K562 (cell line): ENCODE results near the gene SPOCD1. TPM values are rescaled to one million over a fixed set of nuclear protein-coding genes. Genes with fewer than 3 reads are reported as not detected.
A peak's percentile ranks its signal among the peaks of the same experiment; 100 is the strongest.

Source experiments
- HCFC1 ChIP-seq: IDR thresholded peaks from 2 replicates; pipeline ENCODE4 v1.6.1; 2012; ENCODE audit warnings: low read depth, low read length, improper control_type of control experiment
- PHF21A ChIP-seq: fragments of 450-650 bp; IDR thresholded peaks from 2 replicates; pipeline ENCODE4 v1.6.1; 2017; ENCODE audit warnings: low read depth, borderline replicate concordance
- POLR2G ChIP-seq: fragments of 200-400 bp; formaldehyde crosslinking; IDR thresholded peaks from 2 replicates; pipeline ENCODE4 v1.6.1; 2017; ENCODE audit warnings: low read depth, mild to moderate bottlenecking, antibody characterized with exemption, low read length, moderate library complexity
- TCF7 ChIP-seq: sonication (generic); IDR thresholded peaks from 2 replicates; pipeline ENCODE4 v1.6.1; 2016; ENCODE audit warnings: antibody characterized with exemption, borderline replicate concordance
- XRCC4 ChIP-seq: IDR thresholded peaks from one replicate; pipeline ENCODE4 v1.6.1; 2011; ENCODE audit not compliant: insufficient read depth, insufficient read length; ENCODE audit errors: extremely low read depth
- polyA plus RNA-seq, 8 experiments: library from polyadenylated mRNA; depleted of rRNA in 4 of 8; stranded (reverse) in 5 of 8; unstranded in 3 of 8; fragments of >200 nt; fragmentation: Nextera tagmentation in 2 of 8; fragmentation: Illumina TruSeq in 1 of 8; extraction: Ambion mirVana in 2 of 8; extraction: Trizol in 1 of 8; gene quantifications; 2 replicates each; pipeline versions ENCODE4 v1.2.1 to v1.2.3, GENCODE V29; 2011 to 2014; ENCODE audit warnings: inconsistent platforms in 1 of 8, missing spikeins in 1 of 8
- total RNA-seq, 7 experiments: library from RNA; depleted of rRNA in 6 of 7; stranded (reverse); fragments of >200 nt in 6 of 7; fragmentation: Illumina TruSeq in 2 of 7; extraction: Trizol in 2 of 7; gene quantifications; 2 replicates each; pipeline versions ENCODE4 v1.2.1 to v1.2.3, GENCODE V29; 2011 to 2021; ENCODE audit warnings: low replicate concordance in 1 of 7
- TF ChIP-seq, protein P1 (sequence below): sonication (generic); formaldehyde crosslinking; IDR thresholded peaks from 2 replicates; pipeline ENCODE4 v1.4.0; 2020; ENCODE audit warnings: mild to moderate bottlenecking, missing genetic modification reagents
- TF ChIP-seq, protein P2 (sequence below): IDR thresholded peaks from 2 replicates; pipeline ENCODE4 v1.6.1; 2011; ENCODE audit warnings: borderline replicate concordance, low read depth, mild to moderate bottlenecking, moderate library complexity, low read length; ENCODE audit not compliant: insufficient read depth, poor library complexity, severe bottlenecking
- TF ChIP-seq, protein P3 (sequence below): sonication (generic); formaldehyde crosslinking; IDR thresholded peaks from 2 replicates; pipeline ENCODE4 v1.8.1; 2023; ENCODE audit warnings: mild to moderate bottlenecking, missing genetic modification reagents
- TF ChIP-seq, protein P4 (sequence below): fragments of 250-450 bp; sonication (Bioruptor Pico); IDR thresholded peaks from 2 replicates; pipeline ENCODE4 v1.5.0; 2021; ENCODE audit warnings: mild to moderate bottlenecking, borderline replicate concordance
- TF ChIP-seq, protein P5 (sequence below): fragments of 250-450 bp; sonication (Bioruptor Pico); IDR thresholded peaks from 2 replicates; pipeline ENCODE4 v1.4.0; 2020

Gene SPOCD1
- total and polyA plus RNA-seq, 9 of the 15 experiments (the other 6 are each of a cell fraction or from before 2014, with no cell fraction given), result 0.03 to 0.71 (median 0.26) TPM; not detected in 1

DNA sequence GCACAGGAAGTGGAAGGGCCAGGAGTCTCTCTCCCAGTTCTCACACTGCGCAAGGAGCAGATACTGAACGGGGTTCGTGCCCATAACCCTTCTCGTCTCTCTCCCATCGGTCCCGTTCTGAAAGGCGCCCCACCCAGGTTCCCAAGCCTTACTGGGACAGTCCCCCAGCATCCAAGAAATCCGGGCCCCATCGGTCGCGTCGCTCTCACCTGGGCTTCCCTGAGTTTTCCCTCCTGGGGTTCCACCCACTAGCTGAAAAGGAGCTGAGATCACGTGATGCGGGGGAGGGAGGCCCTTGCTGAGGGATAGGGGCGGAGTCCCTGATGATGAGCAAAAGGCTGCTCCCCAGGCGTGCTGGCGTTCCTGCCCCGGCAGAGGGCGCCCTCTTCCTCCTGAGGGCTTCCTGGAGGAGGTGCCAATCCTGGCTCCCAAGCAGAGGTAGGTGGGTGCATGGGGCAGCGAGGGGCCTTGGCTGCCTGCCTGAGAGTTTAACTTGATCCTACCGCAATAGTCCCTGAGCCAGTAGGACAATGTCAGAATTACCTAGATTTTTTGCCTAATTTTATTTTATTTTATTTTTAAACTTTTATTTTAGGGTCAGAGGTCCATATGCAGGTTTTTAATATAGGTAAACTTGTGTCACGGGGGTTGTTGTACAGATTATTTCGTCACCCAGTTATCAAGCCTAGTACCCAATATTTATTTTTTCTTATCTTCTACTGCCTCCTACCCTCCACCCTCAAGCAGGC lies at the start of gene SPOCD1 (continued):
- TF ChIP-seq, protein P1, sequence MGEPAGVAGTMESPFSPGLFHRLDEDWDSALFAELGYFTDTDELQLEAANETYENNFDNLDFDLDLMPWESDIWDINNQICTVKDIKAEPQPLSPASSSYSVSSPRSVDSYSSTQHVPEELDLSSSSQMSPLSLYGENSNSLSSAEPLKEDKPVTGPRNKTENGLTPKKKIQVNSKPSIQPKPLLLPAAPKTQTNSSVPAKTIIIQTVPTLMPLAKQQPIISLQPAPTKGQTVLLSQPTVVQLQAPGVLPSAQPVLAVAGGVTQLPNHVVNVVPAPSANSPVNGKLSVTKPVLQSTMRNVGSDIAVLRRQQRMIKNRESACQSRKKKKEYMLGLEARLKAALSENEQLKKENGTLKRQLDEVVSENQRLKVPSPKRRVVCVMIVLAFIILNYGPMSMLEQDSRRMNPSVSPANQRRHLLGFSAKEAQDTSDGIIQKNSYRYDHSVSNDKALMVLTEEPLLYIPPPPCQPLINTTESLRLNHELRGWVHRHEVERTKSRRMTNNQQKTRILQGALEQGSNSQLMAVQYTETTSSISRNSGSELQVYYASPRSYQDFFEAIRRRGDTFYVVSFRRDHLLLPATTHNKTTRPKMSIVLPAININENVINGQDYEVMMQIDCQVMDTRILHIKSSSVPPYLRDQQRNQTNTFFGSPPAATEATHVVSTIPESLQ (CRISPR knock-in tag), result 0 out of 2 replicates have a peak, but pooled peaks have one; percentile 28
- TF ChIP-seq HCFC1 (peak; percentile 48), TCF7 (0 out of 2 replicates have a peak, but pooled peaks have one; percentile 59), XRCC4 (no peak), PHF21A (peak; percentile 83; the same call in 1 of the 2 replicates), POLR2G (peak; percentile 47)
- TF ChIP-seq, protein P2, sequence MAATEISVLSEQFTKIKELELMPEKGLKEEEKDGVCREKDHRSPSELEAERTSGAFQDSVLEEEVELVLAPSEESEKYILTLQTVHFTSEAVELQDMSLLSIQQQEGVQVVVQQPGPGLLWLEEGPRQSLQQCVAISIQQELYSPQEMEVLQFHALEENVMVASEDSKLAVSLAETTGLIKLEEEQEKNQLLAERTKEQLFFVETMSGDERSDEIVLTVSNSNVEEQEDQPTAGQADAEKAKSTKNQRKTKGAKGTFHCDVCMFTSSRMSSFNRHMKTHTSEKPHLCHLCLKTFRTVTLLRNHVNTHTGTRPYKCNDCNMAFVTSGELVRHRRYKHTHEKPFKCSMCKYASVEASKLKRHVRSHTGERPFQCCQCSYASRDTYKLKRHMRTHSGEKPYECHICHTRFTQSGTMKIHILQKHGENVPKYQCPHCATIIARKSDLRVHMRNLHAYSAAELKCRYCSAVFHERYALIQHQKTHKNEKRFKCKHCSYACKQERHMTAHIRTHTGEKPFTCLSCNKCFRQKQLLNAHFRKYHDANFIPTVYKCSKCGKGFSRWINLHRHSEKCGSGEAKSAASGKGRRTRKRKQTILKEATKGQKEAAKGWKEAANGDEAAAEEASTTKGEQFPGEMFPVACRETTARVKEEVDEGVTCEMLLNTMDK, result peak; percentile 94
- TF ChIP-seq, protein P3, sequence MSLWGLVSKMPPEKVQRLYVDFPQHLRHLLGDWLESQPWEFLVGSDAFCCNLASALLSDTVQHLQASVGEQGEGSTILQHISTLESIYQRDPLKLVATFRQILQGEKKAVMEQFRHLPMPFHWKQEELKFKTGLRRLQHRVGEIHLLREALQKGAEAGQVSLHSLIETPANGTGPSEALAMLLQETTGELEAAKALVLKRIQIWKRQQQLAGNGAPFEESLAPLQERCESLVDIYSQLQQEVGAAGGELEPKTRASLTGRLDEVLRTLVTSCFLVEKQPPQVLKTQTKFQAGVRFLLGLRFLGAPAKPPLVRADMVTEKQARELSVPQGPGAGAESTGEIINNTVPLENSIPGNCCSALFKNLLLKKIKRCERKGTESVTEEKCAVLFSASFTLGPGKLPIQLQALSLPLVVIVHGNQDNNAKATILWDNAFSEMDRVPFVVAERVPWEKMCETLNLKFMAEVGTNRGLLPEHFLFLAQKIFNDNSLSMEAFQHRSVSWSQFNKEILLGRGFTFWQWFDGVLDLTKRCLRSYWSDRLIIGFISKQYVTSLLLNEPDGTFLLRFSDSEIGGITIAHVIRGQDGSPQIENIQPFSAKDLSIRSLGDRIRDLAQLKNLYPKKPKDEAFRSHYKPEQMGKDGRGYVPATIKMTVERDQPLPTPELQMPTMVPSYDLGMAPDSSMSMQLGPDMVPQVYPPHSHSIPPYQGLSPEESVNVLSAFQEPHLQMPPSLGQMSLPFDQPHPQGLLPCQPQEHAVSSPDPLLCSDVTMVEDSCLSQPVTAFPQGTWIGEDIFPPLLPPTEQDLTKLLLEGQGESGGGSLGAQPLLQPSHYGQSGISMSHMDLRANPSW (CRISPR knock-in tag), result peak; percentile 90
- TF ChIP-seq, protein P4, sequence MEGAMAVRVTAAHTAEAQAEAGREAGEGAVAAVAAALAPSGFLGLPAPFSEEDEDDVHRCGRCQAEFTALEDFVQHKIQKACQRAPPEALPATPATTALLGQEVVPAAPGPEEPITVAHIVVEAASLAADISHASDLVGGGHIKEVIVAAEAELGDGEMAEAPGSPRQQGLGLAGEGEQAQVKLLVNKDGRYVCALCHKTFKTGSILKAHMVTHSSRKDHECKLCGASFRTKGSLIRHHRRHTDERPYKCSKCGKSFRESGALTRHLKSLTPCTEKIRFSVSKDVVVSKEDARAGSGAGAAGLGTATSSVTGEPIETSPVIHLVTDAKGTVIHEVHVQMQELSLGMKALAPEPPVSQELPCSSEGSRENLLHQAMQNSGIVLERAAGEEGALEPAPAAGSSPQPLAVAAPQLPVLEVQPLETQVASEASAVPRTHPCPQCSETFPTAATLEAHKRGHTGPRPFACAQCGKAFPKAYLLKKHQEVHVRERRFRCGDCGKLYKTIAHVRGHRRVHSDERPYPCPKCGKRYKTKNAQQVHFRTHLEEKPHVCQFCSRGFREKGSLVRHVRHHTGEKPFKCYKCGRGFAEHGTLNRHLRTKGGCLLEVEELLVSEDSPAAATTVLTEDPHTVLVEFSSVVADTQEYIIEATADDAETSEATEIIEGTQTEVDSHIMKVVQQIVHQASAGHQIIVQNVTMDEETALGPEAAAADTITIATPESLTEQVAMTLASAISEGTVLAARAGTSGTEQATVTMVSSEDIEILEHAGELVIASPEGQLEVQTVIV (CRISPR knock-in tag), result no peak
- TF ChIP-seq, protein P5, sequence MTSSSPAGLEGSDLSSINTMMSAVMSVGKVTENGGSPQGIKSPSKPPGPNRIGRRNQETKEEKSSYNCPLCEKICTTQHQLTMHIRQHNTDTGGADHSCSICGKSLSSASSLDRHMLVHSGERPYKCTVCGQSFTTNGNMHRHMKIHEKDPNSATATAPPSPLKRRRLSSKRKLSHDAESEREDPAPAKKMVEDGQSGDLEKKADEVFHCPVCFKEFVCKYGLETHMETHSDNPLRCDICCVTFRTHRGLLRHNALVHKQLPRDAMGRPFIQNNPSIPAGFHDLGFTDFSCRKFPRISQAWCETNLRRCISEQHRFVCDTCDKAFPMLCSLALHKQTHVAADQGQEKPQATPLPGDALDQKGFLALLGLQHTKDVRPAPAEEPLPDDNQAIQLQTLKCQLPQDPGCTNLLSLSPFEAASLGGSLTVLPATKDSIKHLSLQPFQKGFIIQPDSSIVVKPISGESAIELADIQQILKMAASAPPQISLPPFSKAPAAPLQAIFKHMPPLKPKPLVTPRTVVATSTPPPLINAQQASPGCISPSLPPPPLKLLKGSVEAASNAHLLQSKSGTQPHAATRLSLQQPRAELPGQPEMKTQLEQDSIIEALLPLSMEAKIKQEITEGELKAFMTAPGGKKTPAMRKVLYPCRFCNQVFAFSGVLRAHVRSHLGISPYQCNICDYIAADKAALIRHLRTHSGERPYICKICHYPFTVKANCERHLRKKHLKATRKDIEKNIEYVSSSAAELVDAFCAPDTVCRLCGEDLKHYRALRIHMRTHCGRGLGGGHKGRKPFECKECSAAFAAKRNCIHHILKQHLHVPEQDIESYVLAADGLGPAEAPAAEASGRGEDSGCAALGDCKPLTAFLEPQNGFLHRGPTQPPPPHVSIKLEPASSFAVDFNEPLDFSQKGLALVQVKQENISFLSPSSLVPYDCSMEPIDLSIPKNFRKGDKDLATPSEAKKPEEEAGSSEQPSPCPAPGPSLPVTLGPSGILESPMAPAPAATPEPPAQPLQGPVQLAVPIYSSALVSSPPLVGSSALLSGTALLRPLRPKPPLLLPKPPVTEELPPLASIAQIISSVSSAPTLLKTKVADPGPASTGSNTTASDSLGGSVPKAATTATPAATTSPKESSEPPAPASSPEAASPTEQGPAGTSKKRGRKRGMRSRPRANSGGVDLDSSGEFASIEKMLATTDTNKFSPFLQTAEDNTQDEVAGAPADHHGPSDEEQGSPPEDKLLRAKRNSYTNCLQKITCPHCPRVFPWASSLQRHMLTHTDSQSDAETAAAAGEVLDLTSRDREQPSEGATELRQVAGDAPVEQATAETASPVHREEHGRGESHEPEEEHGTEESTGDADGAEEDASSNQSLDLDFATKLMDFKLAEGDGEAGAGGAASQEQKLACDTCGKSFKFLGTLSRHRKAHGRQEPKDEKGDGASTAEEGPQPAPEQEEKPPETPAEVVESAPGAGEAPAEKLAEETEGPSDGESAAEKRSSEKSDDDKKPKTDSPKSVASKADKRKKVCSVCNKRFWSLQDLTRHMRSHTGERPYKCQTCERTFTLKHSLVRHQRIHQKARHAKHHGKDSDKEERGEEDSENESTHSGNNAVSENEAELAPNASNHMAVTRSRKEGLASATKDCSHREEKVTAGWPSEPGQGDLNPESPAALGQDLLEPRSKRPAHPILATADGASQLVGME (CRISPR knock-in tag), result peak; percentile 93
